Tibial artery (tissue), 4 donors: ENCODE results near the gene RPL37A.

Experiments
- DNase-seq, 2 donors: peaks; one replicate each; pipeline ENCODE4 v3.0.0-alpha.2; 2019
- H3K27ac ChIP-seq, 2 donors: fragments of 200-600 bp; sonication (generic) in 1 of 2; 1 replicate in 1 of 2; 2 replicates in 1 of 2; pipeline ENCODE4 v1.5.1; 2018 to 2019; ENCODE audit warnings: mild to moderate bottlenecking in 1 of 2
- H3K27me3 ChIP-seq, 2 donors: fragments of 200-600 bp; sonication (generic) in 1 of 2; one replicate each; pipeline versions ENCODE4 v1.5.1 to v1.6.0; 2016 to 2019
- H3K36me3 ChIP-seq, 3 donors: fragments of 200-600 bp; sonication (generic) in 2 of 3; one replicate each; pipeline ENCODE4 v1.5.1; 2016 to 2019; ENCODE audit warnings: mild to moderate bottlenecking in 2 of 3
- H3K4me1 ChIP-seq, 4 donors: fragments of 200-600 bp; sonication (generic) in 2 of 4; 1 replicate in 3 of 4; 2 replicates in 1 of 4; pipeline ENCODE4 v1.5.1; 2016 to 2019
- H3K4me3 ChIP-seq, 2 donors: fragments of 200-600 bp; sonication (generic) in 1 of 2; 1 replicate in 1 of 2; 2 replicates in 1 of 2; pipeline ENCODE4 v1.5.1; 2018 to 2019; ENCODE audit warnings: mild to moderate bottlenecking in 2 of 2
- H3K9me3 ChIP-seq, 3 donors: fragments of 200-600 bp; sonication (generic) in 1 of 3; one replicate each; pipeline ENCODE4 v1.5.1; 2016 to 2019
- intact Hi-C: fragments of 100-400 bp; cut with DNase I; formaldehyde crosslinking; loops from one replicate; pipeline ENCODE4 v1.15.0; 2023; ENCODE audit warnings: low total_unique reads
- TF ChIP-seq, protein P1 (sequence below), 2 experiments: fragments of 200-600 bp in 1 of 2; fragments of 450-650 bp in 1 of 2; IDR thresholded peaks; one replicate each; pipeline ENCODE4 v1.5.1; 2017 to 2019; ENCODE audit warnings: antibody characterized with exemption in 2 of 2, mild to moderate bottlenecking in 1 of 2, moderate library complexity in 1 of 2

RPL37A gene

DNA sequence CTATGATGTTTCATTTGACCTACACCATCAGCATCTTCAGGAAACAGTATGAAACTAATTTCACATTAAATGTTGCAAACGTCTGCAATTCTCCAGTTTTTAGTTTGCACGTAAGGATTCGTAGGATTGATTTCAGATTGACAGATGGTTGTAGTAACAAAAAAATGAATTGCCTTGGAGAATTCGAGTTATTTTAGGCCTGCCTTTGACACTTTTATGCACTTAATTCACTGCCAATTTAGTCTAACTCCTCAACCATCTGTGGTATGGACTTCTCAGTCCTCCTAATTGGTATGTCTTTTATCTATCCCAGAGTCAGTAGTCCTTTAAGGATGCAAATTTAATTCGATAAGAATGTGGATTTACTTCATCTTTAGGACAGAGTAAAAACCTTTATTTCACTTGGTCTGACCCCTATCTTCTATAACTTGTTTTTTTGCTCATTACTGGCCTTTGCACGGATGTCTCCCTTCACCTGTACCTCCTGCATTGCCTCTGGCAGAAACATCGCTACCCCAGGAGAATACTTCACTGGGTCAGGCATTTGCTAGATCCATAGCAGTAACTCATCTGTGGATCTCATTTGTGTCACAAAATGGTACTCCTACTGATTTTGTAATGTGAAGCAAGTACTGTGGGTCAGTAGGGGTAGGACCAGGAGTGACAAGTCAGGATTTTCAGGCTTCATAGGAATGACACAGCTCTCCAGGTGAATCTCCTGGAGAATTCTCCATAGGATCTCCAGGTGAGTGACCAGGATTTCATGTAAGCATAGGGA, 3.9 kb downstream of the RPL37A start:
- no peak overlapping the region for H3K4me3 ChIP-seq
- H3K27ac ChIP-seq, result no peak overlapping the region
- DNase-seq, result no peak
- H3K9me3 ChIP-seq, result no peaks in the 10 kb centered on the region
- TF ChIP-seq, protein P1, sequence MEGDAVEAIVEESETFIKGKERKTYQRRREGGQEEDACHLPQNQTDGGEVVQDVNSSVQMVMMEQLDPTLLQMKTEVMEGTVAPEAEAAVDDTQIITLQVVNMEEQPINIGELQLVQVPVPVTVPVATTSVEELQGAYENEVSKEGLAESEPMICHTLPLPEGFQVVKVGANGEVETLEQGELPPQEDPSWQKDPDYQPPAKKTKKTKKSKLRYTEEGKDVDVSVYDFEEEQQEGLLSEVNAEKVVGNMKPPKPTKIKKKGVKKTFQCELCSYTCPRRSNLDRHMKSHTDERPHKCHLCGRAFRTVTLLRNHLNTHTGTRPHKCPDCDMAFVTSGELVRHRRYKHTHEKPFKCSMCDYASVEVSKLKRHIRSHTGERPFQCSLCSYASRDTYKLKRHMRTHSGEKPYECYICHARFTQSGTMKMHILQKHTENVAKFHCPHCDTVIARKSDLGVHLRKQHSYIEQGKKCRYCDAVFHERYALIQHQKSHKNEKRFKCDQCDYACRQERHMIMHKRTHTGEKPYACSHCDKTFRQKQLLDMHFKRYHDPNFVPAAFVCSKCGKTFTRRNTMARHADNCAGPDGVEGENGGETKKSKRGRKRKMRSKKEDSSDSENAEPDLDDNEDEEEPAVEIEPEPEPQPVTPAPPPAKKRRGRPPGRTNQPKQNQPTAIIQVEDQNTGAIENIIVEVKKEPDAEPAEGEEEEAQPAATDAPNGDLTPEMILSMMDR (IDR thresholded peaks at IDR 0.05), result no peak
- intact Hi-C loops, result no loop called here
- peaks cover 33 to 60% (median 50%) of the 10 kb centered on the region in 3 donors for H3K36me3 ChIP-seq
- no peaks in the 10 kb centered on the region for H3K27me3 ChIP-seq
- peaks cover 0 to 35% (median 26%) of the 10 kb centered on the region in 4 donors for H3K4me1 ChIP-seq

DNA sequence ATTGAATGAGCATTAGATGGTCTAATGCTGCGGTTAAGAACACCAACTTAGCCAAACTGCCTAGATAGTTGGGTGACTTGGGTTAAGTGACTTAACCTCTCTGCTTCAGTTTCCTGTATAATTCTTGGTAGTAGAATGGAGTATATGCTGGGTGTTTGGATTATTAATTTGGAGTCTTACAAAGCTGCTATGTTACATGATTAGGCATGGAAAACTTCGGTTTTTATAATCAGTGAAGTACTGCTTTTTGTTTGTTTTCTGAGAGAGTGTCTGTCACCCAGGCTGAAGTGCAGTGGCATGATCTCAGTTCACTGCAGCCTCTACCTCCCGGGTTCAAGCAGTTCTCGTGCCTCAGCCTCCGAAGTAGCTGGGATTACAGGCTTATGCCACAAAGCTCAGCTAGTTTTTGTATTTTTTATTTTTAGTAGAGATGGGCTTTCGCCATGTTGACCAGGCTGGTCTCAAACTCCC, 4.5 kb downstream of the RPL37A start:
- Histone ChIP-seq H3K9me3 (no peaks in the 10 kb centered on the region), H3K27me3 (no peaks in the 10 kb centered on the region), H3K4me3 (no peak overlapping the region), H3K4me1 (peaks cover 0 to 32% (median 20%) of the 10 kb centered on the region in 4 donors), H3K36me3 (peaks cover 33 to 60% (median 50%) of the 10 kb centered on the region in 3 donors), H3K27ac (no peak overlapping the region)
- TF ChIP-seq, protein P1 (IDR thresholded peaks at IDR 0.05), result no peak
- no peak for DNase-seq
- intact Hi-C loops, result no loop called here

DNA sequence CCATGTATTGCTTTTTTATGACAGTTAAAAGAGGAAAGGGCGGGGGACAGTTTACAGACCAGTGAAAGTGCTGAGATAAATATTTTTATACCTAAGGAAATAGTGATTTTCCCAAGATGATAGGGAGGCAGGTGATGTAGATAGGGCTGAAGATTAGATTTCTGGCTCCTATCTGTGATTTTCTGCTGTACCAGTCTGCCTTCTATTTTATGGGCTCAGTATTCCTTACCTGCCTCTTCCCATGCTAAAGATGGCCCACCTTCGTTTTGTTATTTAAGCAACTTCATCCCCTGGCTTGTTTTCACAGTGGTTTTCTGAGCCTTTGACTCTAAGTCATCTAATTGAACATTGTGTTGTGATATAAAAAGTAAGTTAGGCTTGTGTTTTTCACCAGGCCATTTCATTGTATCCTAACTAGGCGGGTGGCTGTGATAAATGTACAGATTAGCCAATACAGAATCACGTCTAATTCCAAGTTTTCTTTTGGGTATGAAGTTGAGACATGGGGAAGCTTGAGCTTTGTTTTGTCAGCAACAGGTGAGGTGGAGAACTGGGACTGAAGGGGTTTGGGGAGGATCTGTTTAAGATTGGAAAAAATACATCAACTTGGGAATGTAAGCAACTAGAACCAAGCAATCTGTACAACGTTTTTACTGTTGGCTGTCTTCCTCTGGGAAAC, 5.2 kb downstream of the RPL37A start:
- intact Hi-C loops, result no loop called here
- Histone ChIP-seq H3K27me3 (no peaks in the 10 kb centered on the region), H3K27ac (no peak overlapping the region), H3K9me3 (no peaks in the 10 kb centered on the region), H3K4me3 (no peak overlapping the region), H3K36me3 (peaks cover 33 to 60% (median 50%) of the 10 kb centered on the region in 3 donors), H3K4me1 (peaks cover 0 to 31% (median 20%) of the 10 kb centered on the region in 4 donors)
- TF ChIP-seq, protein P1 (IDR thresholded peaks at IDR 0.05), result no peak
- DNase-seq, result no peak

DNA sequence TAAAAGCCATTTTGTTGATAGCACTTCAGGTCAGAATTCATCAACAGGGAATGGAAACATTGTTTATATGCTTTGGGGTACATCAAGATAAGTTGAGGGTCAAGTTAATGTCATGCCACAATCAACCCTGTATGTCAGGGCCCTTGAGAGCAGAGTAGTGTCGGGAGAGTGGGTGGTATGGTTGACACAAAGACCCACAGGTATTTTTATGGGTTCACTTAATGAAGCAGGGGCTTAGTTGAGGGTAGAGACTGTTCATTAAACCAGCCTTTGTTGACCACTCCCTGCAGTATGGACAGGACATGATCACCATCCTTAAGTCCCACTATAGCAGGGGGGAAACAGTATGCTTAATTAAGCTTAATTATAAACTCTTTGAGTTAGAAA, 5.7 kb downstream of the RPL37A start:
- Histone ChIP-seq H3K27me3 (no peaks in the 10 kb centered on the region), H3K36me3 (peaks cover 33 to 60% (median 50%) of the 10 kb centered on the region in 3 donors), H3K27ac (no peak overlapping the region), H3K9me3 (no peaks in the 10 kb centered on the region), H3K4me1 (peaks cover 0 to 29% (median 20%) of the 10 kb centered on the region in 4 donors), H3K4me3 (no peak overlapping the region)
- intact Hi-C loops, result no loop called here
- TF ChIP-seq, protein P1 (IDR thresholded peaks at IDR 0.05), result no peak
- DNase-seq, result no peak

DNA sequence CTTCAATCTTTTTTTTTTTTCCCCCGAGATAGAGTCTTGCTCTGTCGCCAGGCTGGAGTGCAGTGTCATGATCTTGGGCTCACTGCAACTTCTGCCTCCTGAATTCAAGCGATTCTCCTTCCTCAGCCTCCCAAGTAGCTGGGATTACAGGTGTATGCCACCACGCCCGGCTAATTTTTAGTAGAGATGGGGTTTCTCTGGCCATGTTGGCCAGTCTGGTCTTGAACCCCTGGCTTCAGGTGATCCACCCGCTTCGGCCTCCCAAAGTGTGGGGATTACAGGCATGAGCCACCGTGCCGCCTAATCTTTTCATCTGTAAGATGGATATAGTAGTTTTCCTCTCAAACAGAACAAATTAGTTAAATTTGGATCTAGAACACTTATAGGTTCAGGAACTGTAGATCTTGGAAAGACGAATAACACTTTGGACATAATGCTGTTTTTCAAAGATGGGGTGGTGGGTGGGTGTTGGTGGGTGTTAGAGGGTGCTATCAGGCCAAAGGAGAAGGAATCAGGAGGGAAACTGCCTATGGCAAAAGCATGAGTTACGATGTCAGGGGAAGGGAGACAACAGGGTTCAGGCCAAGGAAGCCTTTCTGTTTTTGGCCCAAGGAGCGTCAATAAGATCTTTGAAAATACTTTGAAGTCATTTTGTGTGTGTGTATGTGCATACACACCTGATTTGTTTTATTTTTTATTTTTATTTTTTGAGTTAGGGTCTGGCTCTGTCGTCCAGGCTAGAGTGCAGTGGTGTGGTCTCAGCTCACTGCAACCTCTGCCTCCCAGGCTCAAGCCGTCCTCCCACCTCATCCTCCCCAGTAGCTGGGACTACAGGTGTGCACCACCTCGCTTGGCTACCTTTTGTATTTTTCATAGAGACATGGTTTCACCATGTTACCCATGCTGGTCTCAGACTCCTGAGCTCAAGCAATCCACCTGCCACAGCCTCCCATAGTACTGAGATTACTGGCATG, 6.8 kb downstream of the RPL37A start:
- peaks cover 25 to 52% (median 43%) of the 10 kb centered on the region in 3 donors for H3K36me3 ChIP-seq

More for the DNA sequence above, 6.8 kb downstream of the RPL37A start:
- H3K27ac ChIP-seq, result no peak overlapping the region
- DNase-seq, result no peak
- no peak overlapping the region for H3K4me3 ChIP-seq
- H3K9me3 ChIP-seq, result no peaks in the 10 kb centered on the region
- H3K27me3 ChIP-seq, result no peaks in the 10 kb centered on the region
- H3K4me1 ChIP-seq, result peaks cover 0 to 18% (median 9%) of the 10 kb centered on the region in 4 donors
- TF ChIP-seq, protein P1 (IDR thresholded peaks at IDR 0.05), result no peak
- intact Hi-C loops, result no loop called here
